GM18507 (cell line): Measurements from ENCODE around the gene TAC1.
"Not testable (repeated sequence)": the region's sequence is repeated elsewhere in the genome, so short reads cannot be mapped to it uniquely, and the experiment has no call there.

ENCODE experiments used
- DNase-seq: peaks from one replicate; pipeline ENCODE4 v3.0.0; 2011; ENCODE audit warnings: low read depth; ENCODE audit not compliant: insufficient read length; ENCODE audit errors: extremely low spot score
- FAIRE-seq: peaks from 2 replicates; lab custom pipeline; 2011; peaks lifted over from hg19 to GRCh38; lab: Jason Lieb, UNC

TAC1 gene

GRCh38 chr7:97731736-97732564 lies at the start of gene TAC1:
Gene TAC1, plus strand, starts transcription at chr7:97732086. Its CDS starts 527 bp downstream, at chr7:97732613.
- DNase-seq (no peak), FAIRE-seq (no peak)

GRCh38 chr7:97685952-97686351 lies 45.9 kb upstream of the TAC1 start:
- FAIRE-seq (no peak), DNase-seq (no peak)

- FAIRE-seq, result no peak
- DNase-seq, result no peak
These were observed 38.3 kb upstream of the TAC1 start for GRCh38 chr7:97693586-97693985.

- DNase-seq, result no peak
- FAIRE-seq, result no peak
These were observed 37.5 kb upstream of the TAC1 start for GRCh38 chr7:97694355-97694754.

GRCh38 chr7:97697396-97697795 lies 34.5 kb upstream of the TAC1 start:
- DNase-seq, result no peak
- FAIRE-seq, result no peak

- DNase-seq (no peak), FAIRE-seq (no peak)
These were observed 9.5 kb upstream of the TAC1 start for GRCh38 chr7:97722386-97722785.

GRCh38 chr7:97732565-97733275 lies 834 bp downstream of the TAC1 start:
- DNase-seq (no peak), FAIRE-seq (no peak)

- DNase-seq (no peak), FAIRE-seq (no peak)
These were observed 1.6 kb downstream of the TAC1 start for GRCh38 chr7:97733276-97734161.

GRCh38 chr7:97734255-97734654 lies 2.4 kb downstream of the TAC1 start:
- DNase-seq (no peak), FAIRE-seq (no peak)

GRCh38 chr7:97735075-97735474 lies 3.2 kb downstream of the TAC1 start:
- FAIRE-seq (no peak), DNase-seq (no peak)

- FAIRE-seq, result no peak
These were observed 16.6 kb downstream of the TAC1 start for GRCh38 chr7:97748482-97748881.

GRCh38 chr7:97751566-97751965 lies 19.7 kb downstream of the TAC1 start:
- DNase-seq, result no peak
- FAIRE-seq, result no peak

More at GRCh38 chr7:97748482-97748881, 16.6 kb downstream of the TAC1 start:
- DNase-seq, result no peak

GRCh38 chr7:97752215-97752614 lies 20.3 kb downstream of the TAC1 start:
- FAIRE-seq, result no peak
- DNase-seq, result no peak

GRCh38 chr7:97757824-97758223 lies 25.9 kb downstream of the TAC1 start:
- FAIRE-seq (no peak), DNase-seq (no peak)

GRCh38 chr7:97770850-97771249 lies 39.0 kb downstream of the TAC1 start:
- DNase-seq, result no peak

GRCh38 chr7:97771576-97771975 lies 39.7 kb downstream of the TAC1 start:
- FAIRE-seq (no peak), DNase-seq (no peak)

More at GRCh38 chr7:97770850-97771249, 39.0 kb downstream of the TAC1 start:
- FAIRE-seq, result no peak

GRCh38 chr7:97772045-97772901 lies 40.4 kb downstream of the TAC1 start:
- FAIRE-seq (no peak), DNase-seq (no peak)

GRCh38 chr7:97786398-97786797 lies 54.5 kb downstream of the TAC1 start:
- not testable (repeated sequence) for DNase-seq, FAIRE-seq
